DND-41 (cell line): Measurements from ENCODE around the gene RHOV.

Source experiments
- EZH2 ChIP-seq: IDR thresholded peaks from 3 replicates; pipeline ENCODE4 v1.6.1; 2012; ENCODE audit warnings: borderline replicate concordance, low read depth, mild to moderate bottlenecking, moderate library complexity, low read length, inconsistent platforms; ENCODE audit not compliant: severe bottlenecking
- TF ChIP-seq, protein P1 (sequence below): IDR thresholded peaks from 2 replicates; pipeline ENCODE4 v1.5.1; 2012; ENCODE audit warnings: borderline replicate concordance, low read length, moderate library complexity, mild to moderate bottlenecking; ENCODE audit not compliant: poor library complexity, severe bottlenecking; ENCODE audit errors: extremely low read depth

DNA sequence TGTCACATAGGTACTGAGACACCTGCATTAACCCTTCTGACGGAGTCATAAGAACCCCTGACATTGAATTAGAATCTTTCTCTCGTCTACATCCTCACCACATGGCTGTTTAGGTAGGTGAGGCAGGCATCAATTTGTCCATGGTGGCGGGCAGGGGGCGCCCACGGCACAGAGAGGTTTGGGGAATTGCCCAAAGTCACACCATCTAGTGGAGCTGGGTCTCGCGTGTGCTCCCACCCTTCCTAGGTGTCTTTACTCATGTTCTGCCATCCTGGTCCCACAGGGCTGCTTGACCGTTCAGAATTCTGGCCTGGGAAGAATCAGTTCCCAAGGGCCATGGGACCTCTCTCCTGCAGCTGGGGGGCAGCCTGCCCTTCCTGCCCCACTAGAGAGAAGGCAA lies 40.5 kb upstream of the RHOV start:
- TF ChIP-seq, protein P1, sequence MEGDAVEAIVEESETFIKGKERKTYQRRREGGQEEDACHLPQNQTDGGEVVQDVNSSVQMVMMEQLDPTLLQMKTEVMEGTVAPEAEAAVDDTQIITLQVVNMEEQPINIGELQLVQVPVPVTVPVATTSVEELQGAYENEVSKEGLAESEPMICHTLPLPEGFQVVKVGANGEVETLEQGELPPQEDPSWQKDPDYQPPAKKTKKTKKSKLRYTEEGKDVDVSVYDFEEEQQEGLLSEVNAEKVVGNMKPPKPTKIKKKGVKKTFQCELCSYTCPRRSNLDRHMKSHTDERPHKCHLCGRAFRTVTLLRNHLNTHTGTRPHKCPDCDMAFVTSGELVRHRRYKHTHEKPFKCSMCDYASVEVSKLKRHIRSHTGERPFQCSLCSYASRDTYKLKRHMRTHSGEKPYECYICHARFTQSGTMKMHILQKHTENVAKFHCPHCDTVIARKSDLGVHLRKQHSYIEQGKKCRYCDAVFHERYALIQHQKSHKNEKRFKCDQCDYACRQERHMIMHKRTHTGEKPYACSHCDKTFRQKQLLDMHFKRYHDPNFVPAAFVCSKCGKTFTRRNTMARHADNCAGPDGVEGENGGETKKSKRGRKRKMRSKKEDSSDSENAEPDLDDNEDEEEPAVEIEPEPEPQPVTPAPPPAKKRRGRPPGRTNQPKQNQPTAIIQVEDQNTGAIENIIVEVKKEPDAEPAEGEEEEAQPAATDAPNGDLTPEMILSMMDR: peak; percentile 26
- no peak for TF ChIP-seq EZH2
